HEK293 (cell line): ENCODE results near the gene RNU2-1.

Source experiments
- CTCF ChIA-PET: fragments of 350-600 bp; formaldehyde crosslinking; extraction: SDS; loops from one replicate; lab custom pipeline; 2021; ENCODE audit warnings: antibody characterized with exemption; lab: Yijun Ruan, JAX
- POLR2A ChIA-PET: fragments of 300-600 bp; formaldehyde crosslinking; extraction: SDS; loops from one replicate; lab custom pipeline; 2020; ENCODE audit warnings: antibody characterized with exemption, inconsistent platforms; lab: Yijun Ruan, JAX
- H3K27ac ChIP-seq: fragments of 200-500 bp; sonication (Bioruptor generic); 2 replicates; pipeline ENCODE4 v1.5.1; 2014; ENCODE audit warnings: low read depth, low read length, control low read depth, inconsistent platforms; ENCODE audit errors: extremely low read depth
- H3K36me3 ChIP-seq, 2 experiments: fragments of 200-500 bp in 1 of 2; sonication (Bioruptor generic) in 1 of 2; 1 replicate in 1 of 2; 2 replicates in 1 of 2; pipeline ENCODE4 v1.5.1; 2014 to 2017; ENCODE audit warnings: inconsistent platforms in 2 of 2, low read length in 2 of 2; ENCODE audit not compliant: control insufficient read depth in 2 of 2, insufficient read depth in 1 of 2
- H3K4me1 ChIP-seq: fragments of 200-500 bp; sonication (Bioruptor generic); 2 replicates; pipeline ENCODE4 v1.5.1; 2014; ENCODE audit warnings: mild to moderate bottlenecking, low read length, inconsistent platforms; ENCODE audit not compliant: control insufficient read depth, insufficient read depth
- H3K4me3 ChIP-seq: 2 replicates; pipeline ENCODE4 v1.5.1; 2011; ENCODE audit warnings: low read depth, mild to moderate bottlenecking, control low read depth, low read length, moderate library complexity
- H3K9me3 ChIP-seq: fragments of 200-500 bp; sonication (Bioruptor generic); 2 replicates; pipeline ENCODE4 v1.5.1; 2014; ENCODE audit warnings: low read depth, low read length, inconsistent platforms; ENCODE audit not compliant: control insufficient read depth, insufficient read depth
- BCL11A ChIP-seq: fragments of 450-650 bp; formaldehyde crosslinking; IDR thresholded peaks from 2 replicates; pipeline ENCODE4 v1.5.1; 2016; ENCODE audit warnings: low read depth, missing biosample characterization, missing genetic modification characterization
- SALL2 ChIP-seq: fragments of 450-650 bp; formaldehyde crosslinking; IDR thresholded peaks from 2 replicates; pipeline ENCODE4 v1.5.0; 2017; ENCODE audit warnings: missing biosample characterization, mild to moderate bottlenecking, missing genetic modification characterization, borderline replicate concordance
- SCRT2 ChIP-seq: fragments of 450-650 bp; formaldehyde crosslinking; IDR thresholded peaks from 2 replicates; pipeline ENCODE4 v1.5.1; 2016; ENCODE audit warnings: missing biosample characterization, missing genetic modification characterization
- TRIM28 ChIP-seq: IDR thresholded peaks from 2 replicates; pipeline ENCODE4 v1.6.1; 2011; ENCODE audit warnings: low read length, control low read depth, borderline replicate concordance
- ZBTB20 ChIP-seq: fragments of 450-650 bp; formaldehyde crosslinking; IDR thresholded peaks from 2 replicates; pipeline ENCODE4 v1.5.1; 2016; ENCODE audit warnings: missing biosample characterization, missing genetic modification characterization
- ZBTB48 ChIP-seq: fragments of 450-650 bp; formaldehyde crosslinking; IDR thresholded peaks from 2 replicates; pipeline ENCODE4 v1.5.1; 2016; ENCODE audit warnings: missing biosample characterization, missing genetic modification characterization
- ZFHX2 ChIP-seq: fragments of 450-650 bp; formaldehyde crosslinking; conservative IDR thresholded peaks from 2 replicates; pipeline ENCODE4 v1.5.1; 2016; ENCODE audit warnings: missing biosample characterization, missing genetic modification characterization
- ZNF133 ChIP-seq: fragments of 450-650 bp; formaldehyde crosslinking; IDR thresholded peaks from 2 replicates; pipeline ENCODE4 v1.5.1; 2016; ENCODE audit warnings: missing biosample characterization, missing genetic modification characterization
- ZNF184 ChIP-seq: fragments of 450-650 bp; IDR thresholded peaks from 2 replicates; pipeline ENCODE4 v1.5.1; 2018; ENCODE audit warnings: missing biosample characterization, mild to moderate bottlenecking, missing genetic modification characterization
- ZNF214 ChIP-seq: fragments of 450-650 bp; formaldehyde crosslinking; IDR thresholded peaks from 2 replicates; pipeline ENCODE4 v1.5.1; 2017; ENCODE audit warnings: missing biosample characterization, mild to moderate bottlenecking, missing genetic modification characterization, borderline replicate concordance
- ZNF223 ChIP-seq: fragments of 450-650 bp; formaldehyde crosslinking; IDR thresholded peaks from 2 replicates; pipeline ENCODE4 v1.5.1; 2016; ENCODE audit warnings: missing biosample characterization, missing genetic modification characterization
- ZNF248 ChIP-seq: fragments of 450-650 bp; formaldehyde crosslinking; IDR thresholded peaks from 2 replicates; pipeline ENCODE4 v1.5.1; 2017; ENCODE audit warnings: missing biosample characterization, missing genetic modification characterization
- ZNF302 ChIP-seq: fragments of 450-650 bp; formaldehyde crosslinking; IDR thresholded peaks from 2 replicates; pipeline ENCODE4 v1.5.1; 2016; ENCODE audit warnings: missing biosample characterization, missing genetic modification characterization, low read depth
- ZNF521 ChIP-seq: fragments of 450-650 bp; formaldehyde crosslinking; IDR thresholded peaks from 2 replicates; pipeline ENCODE4 v1.5.1; 2017; ENCODE audit warnings: missing biosample characterization, mild to moderate bottlenecking, missing genetic modification characterization
- ZNF548 ChIP-seq: fragments of 450-650 bp; formaldehyde crosslinking; IDR thresholded peaks from 2 replicates; pipeline ENCODE4 v1.5.1; 2016; ENCODE audit warnings: missing biosample characterization, missing genetic modification characterization
- ZNF621 ChIP-seq: fragments of 450-650 bp; formaldehyde crosslinking; IDR thresholded peaks from 2 replicates; pipeline ENCODE4 v1.5.1; 2017; ENCODE audit warnings: missing biosample characterization, missing genetic modification characterization
- ZNF654 ChIP-seq: fragments of 450-650 bp; formaldehyde crosslinking; IDR thresholded peaks from 2 replicates; pipeline ENCODE4 v1.5.1; 2016; ENCODE audit warnings: low read depth, missing biosample characterization, missing genetic modification characterization
- ZNF677 ChIP-seq: fragments of 450-650 bp; IDR thresholded peaks from 2 replicates; pipeline ENCODE4 v1.5.0; 2018; ENCODE audit warnings: missing biosample characterization, mild to moderate bottlenecking, missing genetic modification characterization, moderate library complexity
- ZNF747 ChIP-seq: fragments of 450-650 bp; formaldehyde crosslinking; IDR thresholded peaks from 2 replicates; pipeline ENCODE4 v1.5.1; 2016; ENCODE audit warnings: missing biosample characterization, missing genetic modification characterization
- ZSCAN23 ChIP-seq: fragments of 450-650 bp; formaldehyde crosslinking; IDR thresholded peaks from 2 replicates; pipeline ENCODE4 v1.5.1; 2016; ENCODE audit warnings: missing biosample characterization, missing genetic modification characterization
- TF ChIP-seq, protein P1 (sequence below): fragments of 450-650 bp; formaldehyde crosslinking; IDR thresholded peaks from 2 replicates; pipeline ENCODE4 v1.5.1; 2016; ENCODE audit warnings: missing biosample characterization, missing genetic modification characterization
- TF ChIP-seq, protein P2 (sequence below): fragments of 450-650 bp; IDR thresholded peaks from 2 replicates; pipeline ENCODE4 v1.5.1; 2018; ENCODE audit warnings: missing biosample characterization, mild to moderate bottlenecking, missing genetic modification characterization
- TF ChIP-seq, protein P3 (sequence below): fragments of 450-650 bp; formaldehyde crosslinking; IDR thresholded peaks from 2 replicates; pipeline ENCODE4 v1.5.0; 2017; ENCODE audit warnings: missing biosample characterization, missing genetic modification characterization, borderline replicate concordance
- TF ChIP-seq, protein P4 (sequence below): fragments of 450-650 bp; formaldehyde crosslinking; IDR thresholded peaks from 2 replicates; pipeline ENCODE4 v1.5.1; 2016; ENCODE audit warnings: missing biosample characterization, missing genetic modification characterization
- TF ChIP-seq, protein P5 (sequence below): fragments of 450-650 bp; formaldehyde crosslinking; IDR thresholded peaks from 2 replicates; pipeline ENCODE4 v1.5.1; 2016; ENCODE audit warnings: missing biosample characterization, missing genetic modification characterization

Gene RNU2-1

DNA sequence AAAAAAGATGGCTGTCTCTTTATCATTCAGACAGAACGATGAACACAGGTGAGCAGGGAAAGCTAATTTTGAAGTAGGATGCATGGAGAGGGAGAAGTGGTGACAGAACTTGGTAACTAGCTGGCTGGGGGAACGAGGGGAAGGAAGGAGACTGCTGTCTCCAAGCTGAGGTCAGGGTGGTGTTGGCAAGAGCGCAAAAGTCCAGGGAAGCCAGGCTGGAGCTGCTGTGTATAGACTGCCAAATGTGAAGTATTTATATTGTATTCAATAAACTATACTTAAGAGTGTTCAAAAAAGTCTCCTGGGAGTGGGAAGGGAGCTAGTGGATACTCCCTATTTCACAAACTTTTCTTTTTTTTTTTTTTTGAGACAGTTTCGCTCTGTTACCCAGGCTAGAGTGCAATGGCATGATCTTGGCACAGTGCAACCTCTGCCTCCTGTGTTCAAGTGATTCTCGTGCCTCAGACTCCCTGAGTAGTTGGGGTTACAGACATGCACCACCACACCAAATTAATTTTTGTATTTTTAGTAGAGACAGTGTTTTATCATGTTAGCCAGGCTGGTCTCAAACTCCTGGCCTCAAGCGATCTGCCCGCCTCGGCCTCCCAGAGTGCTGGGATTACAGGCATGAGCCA, 13.9 kb downstream of the RNU2-1 start:
- Histone ChIP-seq H3K4me3 (no peak overlapping the region), H3K36me3 (peaks cover 0 to 29% of the 10 kb centered on the region in 2 experiments; a peak in 2 of 3 replicates), H3K27ac (no peak overlapping the region), H3K9me3 (no peaks in the 10 kb centered on the region), H3K4me1 (no peaks in the 10 kb centered on the region)
- TF ChIP-seq ZNF621 (no peak), ZNF248 (tag by site-specific recombination) (no peak), ZNF133 (tag by site-specific recombination) (no peak), ZNF521 (tag by site-specific recombination) (no peak), ZSCAN23 (tag by site-specific recombination) (no peak), ZBTB48 (tag by site-specific recombination) (no peak), BCL11A (tag by site-specific recombination) (no peak), ZNF302 (tag by site-specific recombination) (no peak), ZFHX2 (tag by site-specific recombination) (no peak), ZNF223 (tag by site-specific recombination) (no peak), ZNF677 (tag by site-specific recombination) (no peak), SCRT2 (tag by site-specific recombination) (no peak)
- TF ChIP-seq, protein P1, sequence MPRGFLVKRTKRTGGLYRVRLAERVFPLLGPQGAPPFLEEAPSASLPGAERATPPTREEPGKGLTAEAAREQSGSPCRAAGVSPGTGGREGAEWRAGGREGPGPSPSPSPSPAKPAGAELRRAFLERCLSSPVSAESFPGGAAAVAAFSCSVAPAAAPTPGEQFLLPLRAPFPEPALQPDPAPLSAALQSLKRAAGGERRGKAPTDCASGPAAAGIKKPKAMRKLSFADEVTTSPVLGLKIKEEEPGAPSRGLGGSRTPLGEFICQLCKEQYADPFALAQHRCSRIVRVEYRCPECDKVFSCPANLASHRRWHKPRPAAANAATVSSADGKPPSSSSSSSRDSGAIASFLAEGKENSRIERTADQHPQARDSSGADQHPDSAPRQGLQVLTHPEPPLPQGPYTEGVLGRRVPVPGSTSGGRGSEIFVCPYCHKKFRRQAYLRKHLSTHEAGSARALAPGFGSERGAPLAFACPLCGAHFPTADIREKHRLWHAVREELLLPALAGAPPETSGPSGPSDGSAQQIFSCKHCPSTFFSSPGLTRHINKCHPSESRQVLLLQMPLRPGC (tag by site-specific recombination) = no peak
- TF ChIP-seq, protein P2, sequence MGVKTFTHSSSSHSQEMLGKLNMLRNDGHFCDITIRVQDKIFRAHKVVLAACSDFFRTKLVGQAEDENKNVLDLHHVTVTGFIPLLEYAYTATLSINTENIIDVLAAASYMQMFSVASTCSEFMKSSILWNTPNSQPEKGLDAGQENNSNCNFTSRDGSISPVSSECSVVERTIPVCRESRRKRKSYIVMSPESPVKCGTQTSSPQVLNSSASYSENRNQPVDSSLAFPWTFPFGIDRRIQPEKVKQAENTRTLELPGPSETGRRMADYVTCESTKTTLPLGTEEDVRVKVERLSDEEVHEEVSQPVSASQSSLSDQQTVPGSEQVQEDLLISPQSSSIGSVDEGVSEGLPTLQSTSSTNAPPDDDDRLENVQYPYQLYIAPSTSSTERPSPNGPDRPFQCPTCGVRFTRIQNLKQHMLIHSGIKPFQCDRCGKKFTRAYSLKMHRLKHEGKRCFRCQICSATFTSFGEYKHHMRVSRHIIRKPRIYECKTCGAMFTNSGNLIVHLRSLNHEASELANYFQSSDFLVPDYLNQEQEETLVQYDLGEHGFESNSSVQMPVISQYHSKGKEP = no peak
- ChIA-PET POLR2A (interaction anchor here (1.3 kb wide), 1 partner anchor 96 kb away, joined by 8 read pairs; no protein-coding TSS in a partner anchor), CTCF (no interaction called here)

DNA sequence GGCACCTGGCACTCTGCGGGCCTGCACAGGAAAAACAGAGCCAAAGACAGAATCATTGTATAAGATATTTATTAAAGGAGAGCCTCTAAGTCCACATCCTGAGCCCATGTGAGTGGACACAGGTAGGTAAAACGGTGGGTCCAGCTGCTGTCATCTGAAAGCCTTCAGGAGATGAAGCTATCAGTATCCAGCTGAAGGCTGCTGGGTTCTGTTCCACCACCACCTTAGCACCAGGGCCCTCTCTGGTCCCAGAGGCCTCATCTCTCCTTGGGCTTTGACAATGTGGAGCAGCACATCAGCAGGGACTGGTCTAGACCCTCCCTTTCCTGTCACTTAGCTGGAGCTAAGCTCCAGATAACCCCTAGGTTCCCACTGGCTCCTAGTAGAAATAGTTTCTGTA, 14.8 kb downstream of the RNU2-1 start:
- H3K27ac ChIP-seq = no peak overlapping the region
- H3K36me3 ChIP-seq = peaks cover 0 to 30% of the 10 kb centered on the region in 2 experiments; a peak in 2 of 3 replicates
- no peaks in the 10 kb centered on the region for H3K4me1 ChIP-seq
- ChIA-PET POLR2A (interaction anchor here (0.6 kb wide), 1 partner anchor 91 kb away, joined by 7 read pairs; no protein-coding TSS in a partner anchor), CTCF (interaction anchor here (0.8 kb wide), 1 partner anchor 91 kb away, joined by 5 read pairs; no protein-coding TSS in a partner anchor)
- no peak overlapping the region for H3K4me3 ChIP-seq
- no peaks in the 10 kb centered on the region for H3K9me3 ChIP-seq
- TF ChIP-seq ZNF548 (tag by site-specific recombination) (no peak), SALL2 (no peak), ZNF214 (no peak), TRIM28 (no peak), ZNF184 (tag by site-specific recombination) (no peak), ZBTB20 (no peak), ZNF747 (no peak), ZNF654 (tag by site-specific recombination) (no peak)
- TF ChIP-seq, protein P2 = no peak
- TF ChIP-seq, protein P3, sequence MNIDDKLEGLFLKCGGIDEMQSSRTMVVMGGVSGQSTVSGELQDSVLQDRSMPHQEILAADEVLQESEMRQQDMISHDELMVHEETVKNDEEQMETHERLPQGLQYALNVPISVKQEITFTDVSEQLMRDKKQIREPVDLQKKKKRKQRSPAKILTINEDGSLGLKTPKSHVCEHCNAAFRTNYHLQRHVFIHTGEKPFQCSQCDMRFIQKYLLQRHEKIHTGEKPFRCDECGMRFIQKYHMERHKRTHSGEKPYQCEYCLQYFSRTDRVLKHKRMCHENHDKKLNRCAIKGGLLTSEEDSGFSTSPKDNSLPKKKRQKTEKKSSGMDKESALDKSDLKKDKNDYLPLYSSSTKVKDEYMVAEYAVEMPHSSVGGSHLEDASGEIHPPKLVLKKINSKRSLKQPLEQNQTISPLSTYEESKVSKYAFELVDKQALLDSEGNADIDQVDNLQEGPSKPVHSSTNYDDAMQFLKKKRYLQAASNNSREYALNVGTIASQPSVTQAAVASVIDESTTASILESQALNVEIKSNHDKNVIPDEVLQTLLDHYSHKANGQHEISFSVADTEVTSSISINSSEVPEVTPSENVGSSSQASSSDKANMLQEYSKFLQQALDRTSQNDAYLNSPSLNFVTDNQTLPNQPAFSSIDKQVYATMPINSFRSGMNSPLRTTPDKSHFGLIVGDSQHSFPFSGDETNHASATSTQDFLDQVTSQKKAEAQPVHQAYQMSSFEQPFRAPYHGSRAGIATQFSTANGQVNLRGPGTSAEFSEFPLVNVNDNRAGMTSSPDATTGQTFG (tag by site-specific recombination) = no peak
- TF ChIP-seq, protein P4, sequence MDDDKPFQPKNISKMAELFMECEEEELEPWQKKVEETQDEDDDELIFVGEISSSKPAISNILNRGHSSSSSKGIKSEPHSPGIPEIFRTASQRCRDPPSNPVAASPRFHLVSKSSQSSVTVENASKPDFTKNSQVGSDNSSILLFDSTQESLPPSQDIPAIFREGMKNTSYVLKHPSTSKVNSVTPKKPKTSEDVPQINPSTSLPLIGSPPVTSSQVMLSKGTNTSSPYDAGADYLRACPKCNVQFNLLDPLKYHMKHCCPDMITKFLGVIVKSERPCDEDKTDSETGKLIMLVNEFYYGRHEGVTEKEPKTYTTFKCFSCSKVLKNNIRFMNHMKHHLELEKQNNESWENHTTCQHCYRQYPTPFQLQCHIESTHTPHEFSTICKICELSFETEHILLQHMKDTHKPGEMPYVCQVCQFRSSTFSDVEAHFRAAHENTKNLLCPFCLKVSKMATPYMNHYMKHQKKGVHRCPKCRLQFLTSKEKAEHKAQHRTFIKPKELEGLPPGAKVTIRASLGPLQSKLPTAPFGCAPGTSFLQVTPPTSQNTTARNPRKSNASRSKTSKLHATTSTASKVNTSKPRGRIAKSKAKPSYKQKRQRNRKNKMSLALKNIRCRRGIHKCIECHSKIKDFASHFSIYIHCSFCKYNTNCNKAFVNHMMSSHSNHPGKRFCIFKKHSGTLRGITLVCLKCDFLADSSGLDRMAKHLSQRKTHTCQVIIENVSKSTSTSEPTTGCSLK = no peak
- TF ChIP-seq, protein P5, sequence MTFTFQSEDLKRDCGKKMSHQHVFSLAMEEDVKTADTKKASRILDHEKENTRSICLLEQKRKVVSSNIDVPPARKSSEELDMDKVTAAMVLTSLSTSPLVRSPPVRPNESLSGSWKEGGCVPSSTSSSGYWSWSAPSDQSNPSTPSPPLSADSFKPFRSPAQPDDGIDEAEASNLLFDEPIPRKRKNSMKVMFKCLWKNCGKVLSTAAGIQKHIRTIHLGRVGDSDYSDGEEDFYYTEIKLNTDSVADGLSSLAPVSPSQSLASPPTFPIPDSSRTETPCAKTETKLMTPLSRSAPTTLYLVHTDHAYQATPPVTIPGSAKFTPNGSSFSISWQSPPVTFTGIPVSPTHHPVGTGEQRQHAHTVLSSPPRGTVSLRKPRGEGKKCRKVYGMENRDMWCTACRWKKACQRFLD (tag by site-specific recombination) = no peak
